ENCODE results near the gene GTPBP6.

GTPBP6 gene

DNA sequence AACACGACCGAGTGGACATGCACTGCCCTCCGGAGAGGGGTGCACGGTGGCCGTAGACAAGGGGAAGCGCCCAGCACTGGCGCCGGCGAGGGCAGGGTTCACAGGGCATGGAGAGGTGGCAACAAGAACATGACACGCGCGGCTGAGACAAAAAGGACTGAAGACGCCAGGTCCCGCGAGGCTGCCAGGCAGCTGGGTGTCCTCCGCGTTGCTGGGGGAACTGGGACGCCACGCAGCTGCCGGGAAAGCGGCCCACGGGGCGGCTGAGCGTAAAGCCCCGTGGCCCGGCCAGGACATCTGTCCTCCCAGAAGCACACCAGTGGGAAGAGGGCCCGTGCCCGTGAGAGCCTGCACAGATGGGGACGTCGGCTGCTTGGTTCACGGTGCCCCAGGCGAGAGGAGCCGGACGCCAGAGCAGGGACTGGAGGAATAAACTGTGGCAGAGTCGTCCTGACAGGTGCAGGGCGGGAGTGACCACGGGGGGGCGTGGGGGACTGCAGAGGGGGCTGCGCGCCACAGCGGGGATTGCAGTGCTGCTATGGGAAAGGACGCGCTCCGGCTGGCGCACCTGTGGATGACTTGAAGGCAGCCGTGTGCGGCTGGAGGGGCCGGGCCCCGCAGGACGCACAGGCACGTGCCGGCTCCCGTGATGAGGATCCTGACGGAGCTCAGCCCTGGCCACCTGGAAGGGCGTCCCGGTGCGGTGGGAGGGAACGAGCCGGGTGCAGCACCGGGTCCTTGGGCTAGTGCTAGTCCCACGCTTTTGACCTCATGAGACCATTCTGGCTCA lies 32.1 kb upstream of the GTPBP6 start:
- no peak overlapping the region for H3K4me3 ChIP-seq (ENCODE audit: low read depth, low read length)
- TF ChIP-seq, protein P1, sequence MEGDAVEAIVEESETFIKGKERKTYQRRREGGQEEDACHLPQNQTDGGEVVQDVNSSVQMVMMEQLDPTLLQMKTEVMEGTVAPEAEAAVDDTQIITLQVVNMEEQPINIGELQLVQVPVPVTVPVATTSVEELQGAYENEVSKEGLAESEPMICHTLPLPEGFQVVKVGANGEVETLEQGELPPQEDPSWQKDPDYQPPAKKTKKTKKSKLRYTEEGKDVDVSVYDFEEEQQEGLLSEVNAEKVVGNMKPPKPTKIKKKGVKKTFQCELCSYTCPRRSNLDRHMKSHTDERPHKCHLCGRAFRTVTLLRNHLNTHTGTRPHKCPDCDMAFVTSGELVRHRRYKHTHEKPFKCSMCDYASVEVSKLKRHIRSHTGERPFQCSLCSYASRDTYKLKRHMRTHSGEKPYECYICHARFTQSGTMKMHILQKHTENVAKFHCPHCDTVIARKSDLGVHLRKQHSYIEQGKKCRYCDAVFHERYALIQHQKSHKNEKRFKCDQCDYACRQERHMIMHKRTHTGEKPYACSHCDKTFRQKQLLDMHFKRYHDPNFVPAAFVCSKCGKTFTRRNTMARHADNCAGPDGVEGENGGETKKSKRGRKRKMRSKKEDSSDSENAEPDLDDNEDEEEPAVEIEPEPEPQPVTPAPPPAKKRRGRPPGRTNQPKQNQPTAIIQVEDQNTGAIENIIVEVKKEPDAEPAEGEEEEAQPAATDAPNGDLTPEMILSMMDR (IDR thresholded peaks at IDR 0.05; ENCODE audit: control insufficient read depth, extremely low read depth, insufficient read depth) = no peak
- no peak for DNase-seq (ENCODE audit: low read depth)

DNA sequence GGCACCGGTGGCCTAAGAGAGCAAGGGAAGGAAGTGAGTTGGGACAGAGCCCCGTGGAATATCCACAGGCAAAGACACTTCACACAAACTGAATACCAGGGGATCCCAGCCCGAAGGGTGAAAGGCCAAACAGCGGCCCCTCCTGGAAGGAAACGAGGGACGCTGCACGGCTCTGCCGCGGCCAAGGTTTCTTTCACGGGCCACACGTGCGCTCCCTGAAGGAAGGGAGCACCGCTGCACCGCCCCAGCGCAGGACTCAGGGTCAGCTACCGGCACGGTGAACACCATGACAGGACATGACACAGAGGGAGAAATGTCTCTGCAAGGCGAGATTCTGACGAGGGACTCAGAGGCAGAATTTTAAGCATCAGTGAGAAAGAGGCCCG lies 31.5 kb upstream of the GTPBP6 start:
- DNase-seq (ENCODE audit: low read depth) = no peak
- H3K4me3 ChIP-seq (ENCODE audit: low read depth, low read length) = no peak overlapping the region
- TF ChIP-seq, protein P1 (IDR thresholded peaks at IDR 0.05; ENCODE audit: control insufficient read depth, extremely low read depth, insufficient read depth) = no peak

DNA sequence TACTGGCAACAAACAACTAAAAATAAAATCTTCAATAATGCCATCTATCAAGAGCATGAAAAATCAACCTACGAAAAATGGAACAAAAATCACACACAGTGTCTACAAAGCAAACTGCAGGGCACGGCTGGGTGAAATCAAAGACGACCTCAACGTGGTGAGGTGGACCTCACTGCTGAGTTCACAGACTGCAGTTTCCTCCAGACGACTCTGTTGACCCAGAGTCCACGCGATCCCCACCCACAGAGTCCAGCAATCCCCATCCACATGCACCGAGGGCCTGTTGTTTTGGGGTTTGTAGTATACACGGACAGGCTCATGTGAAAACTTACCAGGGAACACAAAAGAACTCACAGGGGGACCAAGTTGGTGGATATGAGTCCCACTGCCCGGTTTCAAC lies 31.1 kb upstream of the GTPBP6 start:
- H3K4me3 ChIP-seq (ENCODE audit: low read depth, low read length) = no peak overlapping the region
- TF ChIP-seq, protein P1 (IDR thresholded peaks at IDR 0.05; ENCODE audit: control insufficient read depth, extremely low read depth, insufficient read depth) = no peak
- no peak for DNase-seq (ENCODE audit: low read depth)

- TF ChIP-seq, protein P1 (IDR thresholded peaks at IDR 0.05; ENCODE audit: control insufficient read depth, extremely low read depth, insufficient read depth) = no peak
- no peak overlapping the region for H3K4me3 ChIP-seq (ENCODE audit: low read depth, low read length)
- DNase-seq (ENCODE audit: low read depth) = no peak
Observed at GRCh38 chrX:349196-349595, 30.6 kb upstream of the GTPBP6 start.

DNA sequence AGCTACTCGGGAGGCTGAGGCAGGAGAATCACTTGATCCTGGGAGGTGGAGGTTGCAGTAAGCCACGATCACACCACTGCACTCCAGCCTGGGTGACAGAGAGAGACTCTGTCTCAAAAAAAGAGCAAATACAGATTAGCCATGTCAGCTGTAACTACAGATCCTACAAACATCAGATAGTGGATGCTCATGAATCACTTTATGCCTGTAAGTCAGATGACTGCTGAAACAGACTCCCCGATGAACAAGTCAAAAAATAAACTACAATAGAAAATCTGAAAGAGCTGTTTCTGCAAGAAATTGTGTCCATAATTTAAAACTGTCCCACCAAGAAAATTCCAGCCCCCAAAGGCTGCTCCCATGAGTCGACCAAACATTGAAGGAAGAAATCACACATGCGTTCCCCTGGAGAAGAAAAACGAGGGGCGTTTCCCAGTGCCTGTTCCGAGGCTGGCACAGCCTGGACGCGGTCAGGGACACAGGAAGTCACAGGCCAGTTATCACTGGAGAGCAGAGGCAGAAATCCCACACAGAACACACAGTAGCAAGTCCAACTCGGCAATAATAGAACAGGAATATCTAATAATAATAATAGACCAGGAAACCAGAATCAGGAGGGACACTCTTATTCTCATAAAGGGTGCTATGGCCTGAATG lies 30.0 kb upstream of the GTPBP6 start:
- TF ChIP-seq, protein P1 (IDR thresholded peaks at IDR 0.05; ENCODE audit: control insufficient read depth, extremely low read depth, insufficient read depth) = no peak
- no peak overlapping the region for H3K4me3 ChIP-seq (ENCODE audit: low read depth, low read length)
- DNase-seq (ENCODE audit: low read depth) = no peak

DNA sequence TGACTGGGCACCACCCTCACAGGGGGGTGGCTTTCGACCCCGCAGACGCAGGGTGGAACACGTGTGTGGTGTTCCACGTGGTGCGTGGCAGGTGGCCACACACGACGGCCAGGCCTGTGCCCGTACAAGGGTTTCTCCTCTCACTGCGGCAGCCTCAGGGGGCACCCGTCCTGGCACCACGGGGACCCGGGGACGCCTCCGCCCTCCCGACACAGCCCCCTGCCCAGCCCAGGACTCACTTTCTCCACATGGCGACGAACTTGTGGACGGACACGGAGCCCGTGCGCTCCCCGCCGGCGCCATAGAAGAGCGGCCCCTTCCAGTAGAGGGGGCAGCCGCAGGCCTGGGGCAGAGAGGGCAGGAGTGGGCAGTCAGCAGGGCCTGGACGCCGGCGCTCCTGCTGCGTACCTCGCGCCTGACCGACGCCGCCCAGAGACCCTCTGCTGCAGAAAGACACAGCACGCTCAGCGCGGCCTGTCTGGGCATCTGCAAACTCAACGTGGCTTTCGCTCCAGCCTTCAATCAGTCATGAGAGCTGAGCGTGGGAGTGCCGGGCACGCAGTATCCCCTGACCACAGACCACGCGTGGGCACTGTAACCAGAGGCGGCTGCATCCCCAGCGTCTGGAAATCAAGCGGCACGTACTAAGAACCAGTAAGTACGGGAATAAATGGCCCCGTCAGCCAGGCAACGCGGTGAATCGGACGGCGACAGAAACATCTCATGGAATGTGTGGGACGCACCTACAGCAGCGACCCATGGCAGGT lies 28.9 kb upstream of the GTPBP6 start:
- no peak overlapping the region for H3K4me3 ChIP-seq (ENCODE audit: low read depth, low read length)
- TF ChIP-seq, protein P1 (IDR thresholded peaks at IDR 0.05; ENCODE audit: control insufficient read depth, extremely low read depth, insufficient read depth) = no peak

More for the DNA sequence above, 28.9 kb upstream of the GTPBP6 start:
- DNase-seq (ENCODE audit: low read depth) = no peak

Measured in LNCaP clone FGC (cell line).